ENCODE data around the gene PTOV1.

The PTOV1 gene

DNA sequence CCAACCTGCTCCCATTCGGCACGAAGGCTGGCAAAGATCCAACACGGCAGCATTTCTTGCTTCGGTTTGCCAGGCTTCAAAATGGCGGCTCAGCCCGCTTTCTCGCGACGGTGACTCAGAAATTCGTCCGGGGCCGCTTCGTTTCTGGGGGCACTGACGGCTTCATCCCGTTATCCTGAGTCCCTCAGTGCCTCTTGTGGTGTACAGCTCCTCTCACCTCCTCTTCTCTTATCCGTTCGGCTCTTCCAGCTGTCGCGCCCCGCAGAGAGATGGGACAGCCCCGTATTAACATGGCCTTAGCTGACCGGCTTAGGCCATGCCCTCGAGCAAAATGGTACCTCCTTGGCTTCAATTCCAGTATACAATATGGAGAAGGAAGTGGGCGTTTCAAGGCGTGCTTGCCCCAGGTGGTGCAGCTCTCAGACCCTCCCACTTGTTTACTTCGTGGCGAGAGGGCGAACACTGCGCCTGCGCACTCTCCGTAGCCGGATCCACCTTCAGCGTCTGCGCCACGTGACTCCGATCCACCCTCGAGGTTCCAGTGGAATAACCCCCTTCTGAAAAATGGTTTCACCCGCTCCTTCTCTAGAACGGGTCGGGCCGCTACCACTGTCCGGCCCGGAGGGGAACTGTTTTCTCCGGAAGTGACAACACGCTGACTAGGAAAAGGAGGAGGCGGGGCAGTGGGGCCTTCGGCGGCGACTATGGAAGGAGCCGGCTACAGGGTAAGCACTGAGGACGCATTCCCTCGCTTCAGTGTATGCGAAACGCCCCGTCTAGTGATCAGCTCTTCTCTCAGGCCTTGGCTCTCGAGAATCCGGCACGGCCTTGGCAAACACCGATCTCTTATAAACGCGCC is 26.3 kb downstream of the PTOV1 start, which contains the start of the genes AKT1S1 and TBC1D17:
Gene AKT1S1, minus strand, starts transcription at position 336 of the 859 bp plus-strand sequence. CDS start 4,060 bp downstream, outside the sequence.
Gene TBC1D17, plus strand, starts transcription at position 683 of the 859 bp plus-strand sequence. Its CDS starts 22 bp downstream, at position 705.
- peak; percentile 99 for DNase-seq

DNA sequence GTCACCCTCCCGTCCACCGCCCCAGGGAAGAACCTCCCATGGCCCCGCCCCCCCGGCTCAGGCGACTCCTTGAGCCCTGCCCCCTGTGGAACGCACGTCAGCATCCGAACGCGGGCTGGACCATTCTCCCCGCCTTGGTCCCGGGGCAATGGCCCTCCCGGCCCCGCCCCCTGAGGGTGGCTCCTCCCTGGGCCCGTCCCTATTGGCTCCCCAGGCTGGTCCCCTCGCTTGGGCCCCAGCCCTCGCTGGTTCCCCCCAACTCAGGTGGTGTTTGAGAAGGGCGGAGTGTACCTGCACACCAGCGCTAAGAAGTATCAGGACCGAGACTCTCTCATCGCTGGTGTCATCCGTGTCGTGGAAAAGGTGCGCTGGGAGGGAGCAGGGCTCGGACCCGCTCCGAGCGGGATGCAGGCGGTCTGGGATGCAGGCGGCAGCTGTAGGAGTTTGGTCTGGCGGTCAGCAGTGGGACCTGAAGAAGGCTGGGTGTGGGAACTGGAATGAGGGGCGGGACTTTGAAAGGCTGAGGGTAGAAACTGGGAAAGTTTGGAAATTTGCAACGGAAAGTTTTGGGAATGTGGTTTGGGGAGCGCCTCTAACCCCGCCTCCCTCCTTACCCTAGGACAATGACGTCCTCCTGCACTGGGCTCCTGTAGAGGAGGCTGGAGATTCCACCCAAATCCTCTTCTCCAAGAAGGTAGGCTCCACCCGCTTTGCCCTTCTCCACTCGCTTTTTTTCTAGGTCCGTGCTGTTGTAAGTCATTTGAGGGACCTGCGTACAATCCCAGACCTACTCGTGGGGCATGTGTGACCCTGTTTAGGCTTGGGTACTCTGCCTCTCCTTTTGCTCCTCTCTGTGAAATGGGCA is 27.2 kb downstream of the PTOV1 start:
- peak; percentile 99 for DNase-seq

DNA sequence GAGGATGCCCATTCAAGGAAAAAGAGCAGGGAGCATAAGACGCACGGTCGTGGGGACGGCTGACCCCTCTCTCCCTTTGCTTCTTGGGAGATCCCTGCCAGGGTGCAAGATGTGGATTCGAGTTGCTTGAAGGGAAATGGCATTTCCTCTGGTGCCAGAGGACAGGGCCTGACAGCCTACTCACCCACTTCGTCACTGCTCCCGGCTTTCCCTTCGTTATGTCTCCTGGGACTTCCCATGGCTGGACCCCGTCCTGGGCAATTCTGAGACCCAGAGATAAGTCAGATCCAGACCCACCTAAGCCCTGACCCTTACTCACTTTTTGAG is 27.7 kb downstream of the PTOV1 start:
- no peak for DNase-seq

DNA sequence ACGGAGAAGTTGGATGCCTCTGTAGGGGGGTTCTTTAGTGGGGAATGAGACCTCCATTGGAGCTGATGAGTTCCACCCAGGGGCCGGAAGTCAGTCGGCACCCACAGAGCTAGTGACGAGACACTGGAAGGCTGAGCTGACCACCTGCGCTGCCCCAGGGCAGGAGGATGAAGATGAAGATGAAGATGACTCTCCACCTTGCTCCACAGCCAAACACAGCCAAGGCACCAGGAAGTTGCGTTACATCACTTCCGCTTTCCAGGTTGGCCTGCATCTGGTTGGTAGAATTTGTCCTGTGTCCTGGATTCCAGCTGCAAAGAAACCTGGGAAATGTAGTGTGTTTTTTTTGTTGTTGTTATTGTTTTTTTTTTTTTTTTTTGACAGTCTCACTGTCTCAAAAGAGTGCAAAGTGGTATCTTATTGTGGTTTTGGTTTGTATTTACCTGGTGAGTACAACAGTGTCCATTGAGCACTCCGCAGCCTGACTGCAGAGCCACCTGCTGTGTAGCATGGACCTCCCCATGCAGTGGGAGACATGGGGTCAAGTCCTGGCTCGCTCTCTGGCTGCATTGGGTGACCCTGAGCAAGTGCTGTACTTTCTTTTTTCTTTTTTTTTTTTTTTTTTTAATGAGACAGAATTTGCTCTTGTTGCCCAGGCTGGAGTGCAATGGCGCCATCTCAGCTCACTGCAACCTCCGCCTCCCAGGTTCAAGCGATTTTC is 28.4 kb downstream of the PTOV1 start:
- DNase-seq, result no peak

DNA sequence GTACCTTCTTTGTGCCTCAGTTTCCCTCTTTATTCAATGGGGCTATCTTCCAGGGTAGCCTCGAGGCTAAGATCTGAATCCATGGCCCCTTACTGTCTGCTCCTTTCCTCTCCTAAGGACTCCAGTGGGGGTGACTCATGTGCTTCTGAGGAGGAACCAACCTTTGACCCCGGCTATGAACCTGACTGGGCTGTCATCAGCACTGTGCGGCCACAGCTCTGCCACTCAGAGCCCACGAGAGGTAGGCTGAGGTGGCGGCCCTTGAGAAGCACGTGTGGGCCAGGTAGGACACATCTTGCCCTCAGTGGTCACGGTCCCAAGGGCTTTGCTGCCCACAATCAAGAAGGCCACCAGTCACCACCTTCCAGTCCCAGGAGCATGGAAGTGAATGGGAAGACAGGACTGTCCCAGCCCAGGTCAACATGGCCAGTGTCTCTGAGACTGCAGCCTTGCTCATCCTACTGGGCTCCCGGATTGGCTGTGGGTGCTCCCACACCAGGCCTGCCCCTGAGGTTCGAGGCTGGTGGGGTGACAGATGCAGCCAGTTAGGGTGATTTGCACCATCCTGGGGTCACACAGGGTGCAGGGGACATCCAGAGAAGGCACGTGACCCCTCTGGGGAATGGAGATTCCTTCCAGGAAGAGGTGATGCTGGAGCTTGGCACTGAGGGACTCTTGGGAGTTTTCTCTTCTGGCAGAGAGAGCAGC is 29.4 kb downstream of the PTOV1 start:
- no peak for DNase-seq

DNA sequence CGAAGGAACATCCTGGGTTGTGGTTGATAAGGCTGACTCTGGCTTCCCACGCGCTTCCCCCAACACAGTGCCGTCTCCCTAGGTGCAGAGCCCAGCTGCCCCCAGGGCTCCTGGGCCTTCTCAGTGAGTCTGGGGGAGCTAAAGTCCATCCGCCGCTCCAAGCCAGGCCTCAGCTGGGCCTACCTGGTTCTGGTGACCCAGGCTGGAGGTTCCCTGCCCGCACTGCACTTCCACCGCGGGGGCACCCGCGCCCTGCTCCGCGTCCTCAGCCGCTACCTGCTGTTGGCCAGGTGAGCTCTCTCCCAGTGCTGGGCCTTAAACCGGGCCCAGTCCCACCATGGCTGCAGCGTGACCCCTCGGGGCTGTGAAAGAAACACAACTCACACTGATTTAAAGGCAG is 30.2 kb downstream of the PTOV1 start:
- no peak for DNase-seq

DNA sequence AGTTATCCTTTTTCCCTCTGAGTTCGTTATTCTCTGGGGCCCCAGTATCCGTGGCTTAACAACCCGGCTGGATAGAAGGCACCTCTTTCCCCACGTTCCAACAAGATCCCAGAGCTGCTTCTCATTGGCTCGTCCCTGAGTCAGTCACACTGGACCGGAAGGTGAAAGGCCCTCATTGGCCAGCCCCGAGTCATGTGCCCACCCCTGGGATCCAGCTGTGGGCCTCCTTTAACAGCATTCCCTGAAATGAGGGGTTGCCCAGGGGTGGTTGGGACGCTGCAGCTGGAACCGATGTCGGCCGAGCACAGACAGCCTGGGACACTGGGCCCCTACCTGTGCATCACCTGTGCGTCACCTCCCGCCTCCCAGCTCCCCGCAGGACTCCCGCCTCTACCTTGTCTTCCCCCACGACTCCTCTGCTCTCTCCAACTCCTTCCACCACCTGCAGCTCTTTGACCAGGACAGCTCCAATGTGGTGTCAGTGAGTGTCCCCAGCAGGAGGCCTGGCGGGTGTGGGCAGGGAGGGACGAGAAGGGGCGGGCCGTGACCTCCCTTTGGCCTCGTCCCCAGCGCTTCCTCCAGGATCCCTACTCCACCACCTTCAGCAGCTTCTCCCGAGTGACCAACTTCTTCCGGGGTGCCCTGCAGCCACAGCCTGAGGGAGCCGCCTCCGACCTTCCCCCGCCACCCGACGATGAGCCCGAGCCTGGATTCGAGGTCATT is 30.9 kb downstream of the PTOV1 start:
- DNase-seq, result no peak

DNA sequence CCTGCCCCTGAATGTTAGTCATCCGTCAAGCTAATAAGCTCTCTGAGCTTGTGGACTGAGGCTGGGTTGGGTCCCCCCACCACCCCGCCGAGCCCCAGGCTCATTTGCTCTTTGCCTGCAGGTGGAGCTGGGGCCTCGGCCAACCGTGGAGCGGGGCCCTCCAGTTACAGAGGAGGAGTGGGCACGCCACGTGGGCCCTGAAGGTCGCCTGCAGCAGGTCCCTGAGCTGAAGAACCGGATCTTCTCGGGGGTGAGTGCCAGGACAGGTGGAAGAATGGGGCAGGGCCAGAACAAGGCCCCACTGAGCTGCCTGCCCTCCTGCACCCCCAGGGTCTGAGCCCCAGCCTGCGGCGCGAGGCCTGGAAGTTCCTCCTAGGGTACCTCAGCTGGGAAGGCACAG is 31.7 kb downstream of the PTOV1 start:
- DNase-seq, result no peak

DNA sequence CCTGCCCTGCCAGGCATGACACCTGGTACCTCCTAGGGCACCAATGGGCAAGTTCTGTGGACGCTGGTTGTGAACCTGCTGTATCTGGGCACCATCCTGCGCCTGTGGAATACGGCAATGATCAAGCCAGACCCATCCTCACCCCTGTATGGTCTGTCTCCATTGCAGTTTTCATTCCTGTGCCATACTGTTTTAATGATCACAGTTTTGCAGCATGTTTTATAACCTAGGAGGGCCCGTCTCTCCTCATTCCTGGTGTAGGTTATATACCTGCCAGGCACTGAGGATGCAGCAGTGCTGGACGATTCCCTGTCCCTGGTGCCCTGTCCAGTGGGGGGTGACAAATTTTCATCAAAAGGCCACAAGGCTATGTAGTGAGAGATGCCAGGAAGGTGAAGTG is 32.1 kb downstream of the PTOV1 start:
- no peak for DNase-seq

DNA sequence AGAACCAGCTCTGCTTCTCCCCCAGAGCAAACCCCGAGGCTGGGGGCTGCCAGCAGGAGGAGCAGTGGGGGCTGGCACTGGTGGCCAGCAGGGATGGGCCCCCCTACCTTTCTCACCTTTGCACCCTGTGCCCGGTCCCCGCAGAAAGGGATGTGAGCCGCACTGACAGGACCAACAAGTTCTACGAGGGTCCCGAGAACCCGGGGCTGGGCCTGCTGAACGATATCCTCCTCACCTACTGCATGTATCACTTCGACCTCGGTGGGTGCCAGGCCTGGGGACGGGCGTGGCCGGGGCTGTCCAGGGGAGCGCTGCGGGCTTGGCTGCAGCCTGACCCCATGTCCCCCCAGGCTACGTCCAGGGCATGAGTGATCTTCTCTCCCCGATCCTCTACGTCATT is 33.1 kb downstream of the PTOV1 start:
- DNase-seq, result no peak

DNA sequence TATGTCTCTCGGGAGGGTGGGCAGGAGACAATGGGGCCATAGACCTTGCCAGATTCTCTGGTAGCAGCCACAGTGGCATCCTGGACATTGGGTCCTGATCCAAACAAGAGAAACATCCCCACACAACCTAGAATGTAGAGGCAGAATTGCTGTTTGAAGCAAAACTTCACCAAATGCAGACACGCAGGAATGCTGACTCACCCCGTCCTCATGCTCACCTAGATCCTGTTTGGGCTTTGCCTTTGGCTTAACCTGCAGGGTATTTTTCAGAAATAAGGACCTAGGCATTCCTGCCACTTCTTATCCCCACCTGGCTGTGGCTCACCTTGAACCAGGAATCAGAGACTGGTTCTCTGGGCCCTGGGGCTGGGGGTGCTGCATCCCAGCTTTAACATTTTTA is 33.8 kb downstream of the PTOV1 start:
- DNase-seq, result no peak

DNA sequence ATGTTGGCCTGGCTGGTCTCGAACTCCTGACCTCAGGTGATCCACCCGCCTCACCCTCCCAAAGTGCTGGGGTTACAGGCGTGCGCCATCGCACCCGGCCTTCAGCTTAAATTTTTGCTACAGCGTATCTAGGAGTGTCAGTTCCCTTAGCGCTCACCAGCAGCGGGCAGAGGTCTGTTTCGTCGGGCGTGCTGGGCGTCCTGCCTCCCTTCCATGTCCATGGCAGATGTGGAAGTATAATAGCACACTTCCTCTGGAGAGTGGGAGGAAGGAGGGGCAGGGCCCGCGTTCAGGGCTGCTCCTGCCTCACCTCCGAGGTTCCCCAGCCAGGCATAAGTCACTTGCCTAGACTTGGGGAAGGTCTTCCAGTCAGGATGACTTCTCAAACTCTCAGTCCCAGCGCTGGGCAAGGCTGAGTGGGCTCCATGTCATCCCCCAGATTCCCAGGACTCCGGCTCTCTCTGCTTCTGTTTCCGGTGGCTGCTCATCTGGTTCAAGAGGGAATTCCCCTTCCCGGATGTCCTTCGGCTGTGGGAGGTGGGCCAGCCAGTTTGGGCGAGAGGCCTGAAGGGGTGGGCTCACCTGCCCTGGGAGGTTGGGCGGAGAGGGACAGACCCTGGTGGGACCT is 36.2 kb downstream of the PTOV1 start:
- DNase-seq, result no peak

DNA sequence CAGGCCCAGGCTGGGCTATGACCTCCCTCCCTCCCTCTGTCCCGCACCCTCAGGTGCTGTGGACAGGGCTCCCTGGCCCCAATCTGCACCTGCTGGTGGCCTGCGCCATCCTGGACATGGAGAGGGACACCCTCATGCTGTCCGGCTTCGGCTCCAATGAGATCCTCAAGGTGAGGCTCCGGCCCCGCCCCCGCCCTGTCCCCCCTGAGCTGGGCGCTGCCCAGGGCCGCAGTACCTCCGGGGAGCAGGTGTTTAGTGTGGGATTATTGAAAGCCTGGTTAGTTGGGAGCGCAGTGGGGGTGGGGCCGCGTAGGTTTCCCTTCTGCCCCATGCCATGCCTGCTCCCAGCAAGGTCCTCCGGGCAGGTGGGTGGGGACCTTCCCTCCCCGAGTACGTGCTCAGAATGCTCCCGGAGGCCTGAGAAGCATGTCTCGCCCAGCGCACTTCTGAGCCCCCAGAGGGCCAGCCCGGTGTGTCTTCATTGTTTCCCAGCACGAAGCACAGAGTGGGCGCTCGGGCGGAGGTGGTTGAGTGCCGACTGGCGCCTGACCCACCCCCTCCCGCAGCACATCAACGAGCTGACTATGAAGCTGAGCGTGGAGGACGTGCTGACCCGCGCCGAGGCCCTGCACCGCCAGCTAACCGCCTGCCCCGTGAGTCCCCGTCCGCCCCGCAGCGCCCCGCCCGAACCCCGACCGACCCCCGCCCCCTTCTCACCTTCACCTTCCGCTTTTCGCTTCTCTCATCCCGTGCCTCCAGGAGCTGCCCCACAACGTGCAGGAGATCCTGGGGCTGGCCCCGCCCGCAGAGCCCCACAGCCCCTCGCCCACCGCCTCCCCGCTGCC is 36.9 kb downstream of the PTOV1 start:
- DNase-seq, result no peak

DNA sequence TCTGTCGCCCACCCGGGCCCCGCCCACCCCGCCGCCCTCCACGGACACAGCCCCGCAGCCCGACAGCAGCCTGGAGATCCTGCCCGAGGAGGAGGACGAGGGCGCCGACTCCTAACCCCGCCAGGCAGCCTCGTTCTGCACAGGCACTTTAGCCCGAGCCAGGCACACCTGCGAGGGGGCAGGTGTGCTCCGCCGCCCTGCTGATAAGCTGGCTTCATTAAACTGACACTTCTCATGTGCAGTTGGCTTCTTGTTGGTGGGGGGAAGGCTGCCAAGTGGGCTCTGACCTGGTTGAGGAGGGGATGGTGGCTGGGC is 37.5 kb downstream of the PTOV1 start:
- no peak for DNase-seq

DNA sequence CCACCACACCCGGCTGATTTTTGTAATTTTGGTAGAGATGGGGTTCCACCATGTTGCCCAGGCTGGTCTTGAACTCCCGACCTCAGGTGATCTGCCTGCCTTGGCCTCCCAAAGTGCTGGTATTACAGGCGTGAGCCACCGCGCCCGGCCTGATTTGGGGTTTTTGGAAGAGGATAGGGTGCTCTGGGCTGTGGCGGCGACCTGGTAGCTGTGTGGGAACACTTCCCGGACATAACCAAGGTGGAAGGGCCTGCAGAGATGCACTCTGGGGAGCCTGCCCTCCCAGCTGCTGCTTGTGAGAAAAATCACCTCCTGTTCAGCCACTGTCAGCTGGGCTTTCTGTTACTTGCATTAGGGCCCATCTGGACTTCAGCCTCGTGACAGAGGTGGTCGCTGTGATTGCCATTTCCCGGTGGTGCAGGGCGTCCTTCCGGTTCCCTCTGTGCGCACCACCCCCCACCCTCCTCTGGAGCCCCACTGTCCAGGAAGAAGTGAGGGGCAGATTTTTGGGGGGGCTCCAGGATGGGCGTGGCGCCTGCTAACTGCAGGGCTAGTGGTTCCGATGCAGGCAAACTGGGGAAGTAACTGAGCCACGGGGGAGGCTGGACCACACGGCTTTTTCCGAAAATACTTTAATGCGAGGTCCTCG is 38.2 kb downstream of the PTOV1 start:
- no peak for DNase-seq

DNA sequence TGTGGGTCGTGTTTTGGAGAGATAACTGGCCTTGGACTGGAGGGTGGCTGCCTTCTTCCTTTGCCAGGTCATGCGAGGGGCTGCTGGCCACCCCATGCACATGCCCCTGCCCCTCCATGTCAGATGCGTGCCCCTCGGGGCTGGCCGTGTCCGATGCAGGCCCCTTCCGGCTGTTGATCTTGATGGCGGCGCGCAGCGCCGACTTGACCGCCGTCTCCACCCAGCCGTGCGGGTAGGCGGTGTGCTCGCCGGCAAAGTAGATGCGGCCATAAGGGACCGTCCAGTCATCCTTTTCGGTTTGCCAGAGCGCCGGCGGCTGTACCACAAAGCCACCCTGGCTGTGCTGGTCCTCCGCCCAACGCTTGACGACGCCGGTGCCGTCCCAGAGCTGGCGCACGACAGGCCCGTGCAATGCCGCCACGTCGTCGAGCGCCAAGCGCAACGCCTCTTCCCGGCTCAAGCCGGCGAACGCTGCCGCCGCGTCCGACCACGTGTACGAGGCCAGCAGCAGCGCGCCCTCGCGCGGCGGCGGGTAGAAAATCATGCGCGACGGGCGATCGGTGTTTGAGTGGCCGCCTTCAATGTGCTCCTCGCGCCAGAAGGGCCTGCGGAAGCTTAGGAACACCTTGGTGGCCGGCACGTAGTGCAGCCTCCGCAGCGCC is 38.9 kb downstream of the PTOV1 start:
- DNase-seq, result peak; percentile 77

DNA sequence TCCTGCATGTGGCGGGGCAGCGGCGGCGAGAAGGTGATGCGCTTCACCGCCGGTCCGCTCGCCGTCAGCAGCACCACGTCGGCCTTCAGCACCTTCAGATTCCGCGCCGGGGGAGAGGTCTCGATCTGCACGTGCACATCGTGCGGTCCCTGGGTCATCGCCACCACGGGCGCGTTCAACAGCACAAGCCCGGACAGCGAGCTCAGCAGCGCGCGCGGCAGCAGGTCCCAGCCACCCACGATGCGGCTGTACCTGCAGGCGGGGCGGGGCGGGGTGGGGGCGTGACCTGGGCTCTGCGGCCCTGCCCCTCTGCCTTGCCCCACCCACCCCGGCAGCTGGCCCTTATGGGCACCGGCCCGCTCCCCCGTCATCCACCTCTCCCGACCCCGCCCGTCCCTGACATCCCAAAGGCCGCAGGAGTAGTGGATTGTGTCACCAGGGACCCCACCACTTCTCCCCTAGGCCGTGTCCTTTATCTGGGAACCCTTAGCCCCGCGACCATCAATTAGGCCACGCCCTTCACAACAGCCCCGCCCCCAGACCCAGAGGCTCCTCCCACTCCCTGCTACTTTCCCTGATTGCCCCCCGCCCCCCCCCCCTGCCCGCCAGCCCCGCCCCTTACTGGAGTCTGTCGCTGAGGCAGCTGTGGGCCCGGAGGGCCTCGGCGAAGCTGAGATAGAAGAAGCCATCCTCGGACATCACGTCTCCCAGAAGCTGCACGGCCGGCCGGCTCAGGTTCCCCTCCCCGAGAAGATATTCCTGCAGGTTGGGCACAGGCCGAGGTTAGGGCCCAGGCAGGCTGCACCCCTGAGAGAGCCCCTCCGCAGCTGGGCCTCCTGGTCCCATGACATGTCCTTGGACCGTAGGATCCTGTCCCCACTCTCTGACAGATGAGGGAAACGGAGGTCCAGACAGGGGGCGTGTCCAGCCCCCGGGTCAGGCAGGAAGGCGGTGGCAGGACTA is 39.7 kb downstream of the PTOV1 start:
- peak; percentile 72 for DNase-seq

DNA sequence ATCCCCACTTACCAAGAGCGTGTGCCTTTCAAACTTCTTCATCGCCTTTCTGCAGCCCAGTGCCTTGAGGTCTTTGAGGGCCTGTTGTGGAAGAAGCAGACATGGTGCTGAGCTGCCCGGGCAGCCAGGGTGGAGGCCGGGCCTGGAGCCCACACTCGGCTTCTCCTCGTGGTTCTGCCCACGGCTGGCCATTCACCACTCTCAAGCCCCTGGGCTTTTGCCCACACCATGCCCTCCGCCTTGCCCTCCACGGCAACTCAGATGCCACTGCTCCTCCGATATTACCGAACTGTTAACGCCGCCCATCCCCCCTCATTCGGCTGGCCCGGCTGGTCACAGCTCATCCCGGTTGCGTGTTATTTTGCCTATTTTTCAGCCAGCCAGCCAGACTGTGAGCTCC is 40.4 kb downstream of the PTOV1 start:
- no peak for DNase-seq

Data from activated naive CD4-positive, alpha-beta T cell treated with Interleukin-2 at 50 U/mL for 16 hours (primary cell).